ENCODE results near the gene ISG20L2. TPM values are rescaled to one million over a fixed set of nuclear protein-coding genes. Genes with fewer than 3 reads are reported as not detected.

ISG20L2 gene
- total RNA-seq, 1 donor from 2014 or later: 23.7 TPM

GRCh38 chr1:156693848-156694689 is 34.5 kb downstream of the ISG20L2 start:
- Mint-ChIP-seq H3K27ac (ENCODE audit: unreplicated experiment) (peak overlapping the region; percentile 27), H3K4me1 (ENCODE audit: low read depth) (peaks cover 52% of the 10 kb centered on the region), H3K4me3 (ENCODE audit: unreplicated experiment) (no peak overlapping the region), H3K36me3 (ENCODE audit: low read depth) (peaks cover 5% of the 10 kb centered on the region), H3K27me3 (ENCODE audit: low read depth) (peaks cover 1% of the 10 kb centered on the region), H3K9me3 (ENCODE audit: low read depth) (no peaks in the 10 kb centered on the region)
- TF ChIP-seq CTCF (IDR thresholded peaks at IDR 0.05): no peak
- DNase-seq (ENCODE audit: low spot score): no peak

GRCh38 chr1:156692925-156693847 is 35.4 kb downstream of the ISG20L2 start:
- Mint-ChIP-seq H3K27me3 (ENCODE audit: low read depth) (peaks cover 1% of the 10 kb centered on the region), H3K4me3 (ENCODE audit: unreplicated experiment) (no peak overlapping the region), H3K27ac (ENCODE audit: unreplicated experiment) (peak overlapping the region; percentile 42), H3K36me3 (ENCODE audit: low read depth) (no peaks in the 10 kb centered on the region), H3K4me1 (ENCODE audit: low read depth) (peaks cover 54% of the 10 kb centered on the region), H3K9me3 (ENCODE audit: low read depth) (no peaks in the 10 kb centered on the region)
- DNase-seq (ENCODE audit: low spot score): no peak
- no peak for TF ChIP-seq CTCF (IDR thresholded peaks at IDR 0.05)

- no peak for TF ChIP-seq CTCF (IDR thresholded peaks at IDR 0.05)
- H3K4me1 Mint-ChIP-seq (ENCODE audit: low read depth): peaks cover 54% of the 10 kb centered on the region
- peaks cover 1% of the 10 kb centered on the region for H3K27me3 Mint-ChIP-seq (ENCODE audit: low read depth)
- no peak for DNase-seq (ENCODE audit: low spot score)
- no peak overlapping the region for H3K27ac Mint-ChIP-seq (ENCODE audit: unreplicated experiment)
- H3K4me3 Mint-ChIP-seq (ENCODE audit: unreplicated experiment): no peak overlapping the region
- H3K9me3 Mint-ChIP-seq (ENCODE audit: low read depth): no peaks in the 10 kb centered on the region
- no peaks in the 10 kb centered on the region for H3K36me3 Mint-ChIP-seq (ENCODE audit: low read depth)
Measured at GRCh38 chr1:156692441-156692924, 36.1 kb downstream of the ISG20L2 start.

- Mint-ChIP-seq H3K27ac (ENCODE audit: unreplicated experiment) (no peak overlapping the region), H3K27me3 (ENCODE audit: low read depth) (peaks cover 1% of the 10 kb centered on the region), H3K4me3 (ENCODE audit: unreplicated experiment) (no peak overlapping the region), H3K36me3 (ENCODE audit: low read depth) (no peaks in the 10 kb centered on the region), H3K4me1 (ENCODE audit: low read depth) (peaks cover 54% of the 10 kb centered on the region), H3K9me3 (ENCODE audit: low read depth) (no peaks in the 10 kb centered on the region)
- no peak for DNase-seq (ENCODE audit: low spot score)
- TF ChIP-seq CTCF (IDR thresholded peaks at IDR 0.05): peak; percentile 43
Measured at GRCh38 chr1:156691665-156692440, 36.7 kb downstream of the ISG20L2 start.

All from chondrocyte (in vitro differentiated cells).